ENCODE data around the gene ZNF267.

The ZNF267 gene

GRCh38 chr16:31868691-31869167, 4.9 kb upstream of the ZNF267 start:
- H3K9me3 ChIP-seq (ENCODE audit: control insufficient read depth, low read length), result no peaks in the 10 kb centered on the region
- H3K36me3 ChIP-seq (ENCODE audit: control insufficient read depth, insufficient read depth, low read length), result no peaks in the 10 kb centered on the region
- H3K4me1 ChIP-seq (ENCODE audit: control insufficient read depth, insufficient read depth, low read length, poor library complexity, severe bottlenecking), result peaks cover 28% of the 10 kb centered on the region
- no peaks in the 10 kb centered on the region for H3K27me3 ChIP-seq (replicated peaks; ENCODE audit: control insufficient read depth, insufficient read depth, low read length, poor library complexity, severe bottlenecking)
- peak overlapping the region; percentile 53 for H3K4me3 ChIP-seq (ENCODE audit: insufficient read depth, low read depth, low read length, poor library complexity, severe bottlenecking)
- DNase-seq, result peak; percentile 55 to 77 (median 56)
- H3K27ac ChIP-seq (ENCODE audit: insufficient read depth, low read length, poor library complexity, severe bottlenecking), result peak overlapping the region; percentile 83

DNA sequence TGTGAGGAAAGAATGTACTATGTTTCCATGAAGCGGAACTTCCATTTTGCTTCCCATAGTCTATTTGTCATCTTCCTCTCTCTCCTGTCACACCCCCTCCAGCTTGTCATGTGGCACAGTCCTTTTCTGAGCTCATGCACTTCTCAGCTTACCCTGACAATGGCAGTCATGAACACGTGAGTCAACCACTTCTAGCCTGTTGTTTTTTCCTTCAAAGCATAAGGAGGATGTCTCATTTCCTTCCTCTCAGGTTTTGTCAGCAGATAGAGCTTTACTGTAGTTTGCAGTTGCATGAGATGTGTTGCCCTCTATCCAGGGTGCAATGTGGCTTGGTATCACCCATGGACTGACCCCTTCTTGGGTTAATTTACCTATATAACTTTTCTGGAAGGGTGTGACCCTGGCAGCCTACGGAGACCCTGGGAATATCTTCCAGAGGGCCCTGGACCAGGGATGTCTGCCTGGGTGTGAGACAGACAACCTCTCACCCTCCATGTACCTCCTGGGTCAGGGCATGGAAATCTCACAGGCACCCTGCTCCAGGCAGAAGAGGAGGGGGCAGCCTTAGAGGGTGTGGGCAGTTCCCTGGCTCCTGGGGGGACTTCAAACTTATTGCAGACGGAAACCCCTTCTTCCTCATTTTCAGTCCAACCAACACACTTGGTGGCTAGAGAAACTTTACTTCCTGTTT, 4.0 kb upstream of the ZNF267 start:
- peak overlapping the region; percentile 83 for H3K27ac ChIP-seq (ENCODE audit: insufficient read depth, low read length, poor library complexity, severe bottlenecking)

DNA sequence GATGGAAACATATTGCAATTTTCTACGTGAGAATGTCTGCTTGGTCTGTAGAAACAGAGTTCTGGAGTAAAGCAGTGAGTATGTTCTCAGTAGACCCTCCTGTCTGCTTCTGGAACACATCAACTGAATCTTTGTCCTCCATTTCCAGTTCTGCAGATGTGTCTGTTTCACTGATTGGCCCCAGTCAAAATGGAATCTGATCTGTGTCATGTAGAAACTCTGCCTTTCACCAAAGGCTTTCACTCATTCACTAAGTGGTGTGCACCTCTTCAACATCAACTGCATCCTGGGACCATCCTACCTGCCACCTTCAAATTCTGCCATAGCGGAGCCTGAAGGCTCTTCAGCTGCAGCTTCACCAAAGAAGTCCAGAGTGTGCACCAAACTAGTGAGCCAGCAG, 2.8 kb upstream of the ZNF267 start:
- Histone ChIP-seq H3K27me3 (replicated peaks; ENCODE audit: control insufficient read depth, insufficient read depth, low read length, poor library complexity, severe bottlenecking) (no peaks in the 10 kb centered on the region), H3K9me3 (ENCODE audit: control insufficient read depth, low read length) (no peaks in the 10 kb centered on the region), H3K4me3 (ENCODE audit: insufficient read depth, low read depth, low read length, poor library complexity, severe bottlenecking) (no peak overlapping the region), H3K27ac (ENCODE audit: insufficient read depth, low read length, poor library complexity, severe bottlenecking) (no peak overlapping the region), H3K4me1 (ENCODE audit: control insufficient read depth, insufficient read depth, low read length, poor library complexity, severe bottlenecking) (peaks cover 35% of the 10 kb centered on the region), H3K36me3 (ENCODE audit: control insufficient read depth, insufficient read depth, low read length) (no peaks in the 10 kb centered on the region)
- DNase-seq, result no peak

More for the DNA sequence above, 4.0 kb upstream of the ZNF267 start:
- Histone ChIP-seq H3K4me3 (ENCODE audit: insufficient read depth, low read depth, low read length, poor library complexity, severe bottlenecking) (peak overlapping the region; percentile 37), H3K4me1 (ENCODE audit: control insufficient read depth, insufficient read depth, low read length, poor library complexity, severe bottlenecking) (peaks cover 28% of the 10 kb centered on the region), H3K27me3 (replicated peaks; ENCODE audit: control insufficient read depth, insufficient read depth, low read length, poor library complexity, severe bottlenecking) (no peaks in the 10 kb centered on the region), H3K36me3 (ENCODE audit: control insufficient read depth, insufficient read depth, low read length) (no peaks in the 10 kb centered on the region), H3K9me3 (ENCODE audit: control insufficient read depth, low read length) (no peaks in the 10 kb centered on the region)
- peak; percentile 68 to 77 (median 73) for DNase-seq

- no peaks in the 10 kb centered on the region for H3K36me3 ChIP-seq (ENCODE audit: control insufficient read depth, insufficient read depth, low read length)
- DNase-seq, result no peak
- H3K27me3 ChIP-seq (replicated peaks; ENCODE audit: control insufficient read depth, insufficient read depth, low read length, poor library complexity, severe bottlenecking), result no peaks in the 10 kb centered on the region
- no peak overlapping the region for H3K27ac ChIP-seq (ENCODE audit: insufficient read depth, low read length, poor library complexity, severe bottlenecking)
- peaks cover 39% of the 10 kb centered on the region for H3K4me1 ChIP-seq (ENCODE audit: control insufficient read depth, insufficient read depth, low read length, poor library complexity, severe bottlenecking)
- H3K9me3 ChIP-seq (ENCODE audit: control insufficient read depth, low read length), result no peaks in the 10 kb centered on the region
- no peak overlapping the region for H3K4me3 ChIP-seq (ENCODE audit: insufficient read depth, low read depth, low read length, poor library complexity, severe bottlenecking)
Measured at GRCh38 chr16:31871510-31871909, 2.1 kb upstream of the ZNF267 start.

- DNase-seq, result no peak
- H3K4me1 ChIP-seq (ENCODE audit: control insufficient read depth, insufficient read depth, low read length, poor library complexity, severe bottlenecking), result peaks cover 46% of the 10 kb centered on the region
- no peak overlapping the region for H3K4me3 ChIP-seq (ENCODE audit: insufficient read depth, low read depth, low read length, poor library complexity, severe bottlenecking)
- H3K27ac ChIP-seq (ENCODE audit: insufficient read depth, low read length, poor library complexity, severe bottlenecking), result no peak overlapping the region
- H3K9me3 ChIP-seq (ENCODE audit: control insufficient read depth, low read length), result no peaks in the 10 kb centered on the region
- no peaks in the 10 kb centered on the region for H3K27me3 ChIP-seq (replicated peaks; ENCODE audit: control insufficient read depth, insufficient read depth, low read length, poor library complexity, severe bottlenecking)
- no peaks in the 10 kb centered on the region for H3K36me3 ChIP-seq (ENCODE audit: control insufficient read depth, insufficient read depth, low read length)
Measured at GRCh38 chr16:31872201-31872600, 1.4 kb upstream of the ZNF267 start.

- peak overlapping the region; percentile 98 for H3K4me3 ChIP-seq (ENCODE audit: insufficient read depth, low read depth, low read length, poor library complexity, severe bottlenecking)
- H3K4me1 ChIP-seq (ENCODE audit: control insufficient read depth, insufficient read depth, low read length, poor library complexity, severe bottlenecking), result peaks cover 59% of the 10 kb centered on the region
- H3K9me3 ChIP-seq (ENCODE audit: control insufficient read depth, low read length), result no peaks in the 10 kb centered on the region
- H3K36me3 ChIP-seq (ENCODE audit: control insufficient read depth, insufficient read depth, low read length), result peaks cover 6% of the 10 kb centered on the region
- H3K27me3 ChIP-seq (replicated peaks; ENCODE audit: control insufficient read depth, insufficient read depth, low read length, poor library complexity, severe bottlenecking), result no peaks in the 10 kb centered on the region
- peak overlapping the region; percentile 98 for H3K27ac ChIP-seq (ENCODE audit: insufficient read depth, low read length, poor library complexity, severe bottlenecking)
- peak in 2 of 3 donors; percentile 28 to 36 for DNase-seq
Measured at GRCh38 chr16:31874366-31875111, 932 bp downstream of the ZNF267 start.

GRCh38 chr16:31875112-31875803, 1.7 kb downstream of the ZNF267 start:
- no peak for DNase-seq
- H3K36me3 ChIP-seq (ENCODE audit: control insufficient read depth, insufficient read depth, low read length), result peaks cover 6% of the 10 kb centered on the region
- peaks cover 59% of the 10 kb centered on the region for H3K4me1 ChIP-seq (ENCODE audit: control insufficient read depth, insufficient read depth, low read length, poor library complexity, severe bottlenecking)
- peak overlapping the region; percentile 98 for H3K27ac ChIP-seq (ENCODE audit: insufficient read depth, low read length, poor library complexity, severe bottlenecking)
- peak overlapping the region; percentile 98 for H3K4me3 ChIP-seq (ENCODE audit: insufficient read depth, low read depth, low read length, poor library complexity, severe bottlenecking)
- H3K27me3 ChIP-seq (replicated peaks; ENCODE audit: control insufficient read depth, insufficient read depth, low read length, poor library complexity, severe bottlenecking), result no peaks in the 10 kb centered on the region
- no peaks in the 10 kb centered on the region for H3K9me3 ChIP-seq (ENCODE audit: control insufficient read depth, low read length)

DNA sequence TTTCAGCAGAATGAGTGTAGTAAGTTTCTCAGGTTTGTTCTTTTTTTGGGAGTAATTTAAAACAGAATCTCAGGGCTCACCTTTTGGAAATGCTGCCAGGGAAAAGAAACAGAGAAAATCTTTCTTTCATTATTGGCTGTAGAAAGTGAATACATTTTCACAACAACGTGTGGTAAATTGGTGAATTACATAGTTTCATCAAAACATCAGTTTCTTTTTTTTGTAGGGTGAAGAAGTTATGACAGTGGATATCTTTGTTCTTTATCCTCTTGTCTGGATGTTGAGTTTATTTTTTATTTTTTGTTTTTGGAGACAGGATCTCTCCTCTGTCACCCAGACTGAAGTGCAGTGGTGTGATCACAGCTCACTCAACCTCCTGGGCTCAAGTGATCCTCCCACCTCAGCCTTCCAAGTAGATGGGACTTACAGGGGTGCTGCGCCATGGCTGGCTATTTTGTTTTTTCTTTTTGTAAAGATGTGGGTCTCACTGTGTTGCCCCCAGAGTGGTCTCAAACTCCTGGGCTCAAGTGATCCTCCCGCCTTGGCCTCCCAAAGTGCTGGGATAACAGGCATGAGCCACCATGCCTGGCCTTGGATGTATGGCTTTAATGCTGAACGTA, 2.4 kb downstream of the ZNF267 start:
- no peak for DNase-seq
- peaks cover 51% of the 10 kb centered on the region for H3K4me1 ChIP-seq (ENCODE audit: control insufficient read depth, insufficient read depth, low read length, poor library complexity, severe bottlenecking)
- H3K9me3 ChIP-seq (ENCODE audit: control insufficient read depth, low read length), result no peaks in the 10 kb centered on the region
- peaks cover 6% of the 10 kb centered on the region for H3K36me3 ChIP-seq (ENCODE audit: control insufficient read depth, insufficient read depth, low read length)
- H3K27me3 ChIP-seq (replicated peaks; ENCODE audit: control insufficient read depth, insufficient read depth, low read length, poor library complexity, severe bottlenecking), result no peaks in the 10 kb centered on the region
- H3K4me3 ChIP-seq (ENCODE audit: insufficient read depth, low read depth, low read length, poor library complexity, severe bottlenecking), result peak overlapping the region; percentile 98
- H3K27ac ChIP-seq (ENCODE audit: insufficient read depth, low read length, poor library complexity, severe bottlenecking), result peak overlapping the region; percentile 98

GRCh38 chr16:31876951-31877828, 3.6 kb downstream of the ZNF267 start:
- Histone ChIP-seq H3K9me3 (ENCODE audit: control insufficient read depth, low read length) (no peaks in the 10 kb centered on the region), H3K27me3 (replicated peaks; ENCODE audit: control insufficient read depth, insufficient read depth, low read length, poor library complexity, severe bottlenecking) (no peaks in the 10 kb centered on the region), H3K4me1 (ENCODE audit: control insufficient read depth, insufficient read depth, low read length, poor library complexity, severe bottlenecking) (peaks cover 48% of the 10 kb centered on the region), H3K4me3 (ENCODE audit: insufficient read depth, low read depth, low read length, poor library complexity, severe bottlenecking) (peak overlapping the region; percentile 3), H3K27ac (ENCODE audit: insufficient read depth, low read length, poor library complexity, severe bottlenecking) (peak overlapping the region; percentile 98), H3K36me3 (ENCODE audit: control insufficient read depth, insufficient read depth, low read length) (peaks cover 6% of the 10 kb centered on the region)
- peak; percentile 26 to 50 (median 39) for DNase-seq

Data from effector memory CD4-positive, alpha-beta T cell (primary cell).